Peyer's patch (tissue), 4 donors: ENCODE measurements around the gene PMS2. TPM values are rescaled to one million over a fixed set of nuclear protein-coding genes. Genes with fewer than 3 reads are reported as not detected.

Experiments used
- DNase-seq, 3 donors: peaks; one replicate each; pipeline ENCODE4 v3.0.0-alpha.2; 2017 to 2019
- H3K27ac ChIP-seq, 4 donors: fragments of 200-600 bp; sonication (generic); one replicate each; pipeline ENCODE4 v1.5.1; 2016 to 2019
- H3K27me3 ChIP-seq, 2 donors: fragments of 200-600 bp; sonication (generic); one replicate each; pipeline ENCODE4 v1.5.1; 2019
- H3K36me3 ChIP-seq, 3 donors: fragments of 200-600 bp; sonication (generic); one replicate each; pipeline ENCODE4 v1.5.1; 2016 to 2019
- H3K4me1 ChIP-seq, 4 donors: fragments of 200-600 bp; sonication (generic); one replicate each; pipeline ENCODE4 v1.5.1; 2016 to 2019
- H3K4me3 ChIP-seq, 4 donors: fragments of 200-600 bp; sonication (generic); 1 replicate in 3 of 4; 2 replicates in 1 of 4; pipeline ENCODE4 v1.5.1; 2016 to 2019; ENCODE audit warnings: mild to moderate bottlenecking in 1 of 4
- H3K9me3 ChIP-seq, 4 donors: fragments of 200-600 bp; sonication (generic); one replicate each; pipeline ENCODE4 v1.5.1; 2016 to 2019; ENCODE audit warnings: mild to moderate bottlenecking in 1 of 4
- CTCF ChIP-seq, 6 experiments: fragments of 450-650 bp in 4 of 6; fragments of 200-600 bp in 2 of 6; sonication (generic) in 1 of 6; IDR thresholded peaks; one replicate each; pipeline ENCODE4 v1.5.1; 2017 to 2019; ENCODE audit warnings: antibody characterized with exemption in 6 of 6, mild to moderate bottlenecking in 3 of 6, moderate library complexity in 1 of 6
- POLR2A ChIP-seq, 2 donors: fragments of 450-650 bp; IDR thresholded peaks; one replicate each; pipeline ENCODE4 v1.5.1; 2017; ENCODE audit warnings: antibody characterized with exemption in 2 of 2, mild to moderate bottlenecking in 2 of 2, moderate library complexity in 2 of 2
- total RNA-seq, 4 donors: library from RNA; depleted of rRNA; stranded (reverse); fragments of >200 nt; gene quantifications; one replicate each; pipeline ENCODE4 v1.1.0, GENCODE V29; 2016

The PMS2 gene
- total RNA-seq, 4 donors from 2014 or later: 9.6 to 27.2 (median 14.4) TPM

GRCh38 chr7:6035686-6036085 lies 26.8 kb upstream of the PMS2 start:
- no peak for DNase-seq
- H3K36me3 ChIP-seq: peaks cover 3 to 93% (median 4%) of the 10 kb centered on the region in 3 donors
- no peak for TF ChIP-seq CTCF (IDR thresholded peaks at IDR 0.05)
- no peak for TF ChIP-seq POLR2A (IDR thresholded peaks at IDR 0.05)
- H3K4me3 ChIP-seq: no peak overlapping the region
- no peaks in the 10 kb centered on the region for H3K9me3 ChIP-seq
- H3K27ac ChIP-seq: no peak overlapping the region
- H3K4me1 ChIP-seq: no peaks in the 10 kb centered on the region
- H3K27me3 ChIP-seq: no peaks in the 10 kb centered on the region

- no peaks in the 10 kb centered on the region for H3K4me1 ChIP-seq
- peaks cover 3 to 93% (median 4%) of the 10 kb centered on the region in 3 donors for H3K36me3 ChIP-seq
- no peak overlapping the region for H3K4me3 ChIP-seq
- no peak overlapping the region for H3K27ac ChIP-seq
- DNase-seq: no peak
- no peaks in the 10 kb centered on the region for H3K27me3 ChIP-seq
- no peaks in the 10 kb centered on the region for H3K9me3 ChIP-seq
- no peak for TF ChIP-seq CTCF (IDR thresholded peaks at IDR 0.05)
- no peak for TF ChIP-seq POLR2A (IDR thresholded peaks at IDR 0.05)
These were observed 26.3 kb upstream of the PMS2 start for GRCh38 chr7:6035165-6035564.

GRCh38 chr7:6032641-6033040 lies 23.8 kb upstream of the PMS2 start:
- no peak for DNase-seq
- Histone ChIP-seq H3K4me1 (no peaks in the 10 kb centered on the region), H3K27me3 (no peaks in the 10 kb centered on the region), H3K9me3 (no peaks in the 10 kb centered on the region), H3K36me3 (peaks cover 0 to 94% (median 4%) of the 10 kb centered on the region in 3 donors), H3K4me3 (no peak overlapping the region), H3K27ac (no peak overlapping the region)
- TF ChIP-seq POLR2A (IDR thresholded peaks at IDR 0.05) (no peak), CTCF (IDR thresholded peaks at IDR 0.05) (no peak)

GRCh38 chr7:6032167-6032566 lies 23.3 kb upstream of the PMS2 start:
- Histone ChIP-seq H3K9me3 (no peaks in the 10 kb centered on the region), H3K4me1 (no peaks in the 10 kb centered on the region), H3K4me3 (no peak overlapping the region), H3K27ac (no peak overlapping the region), H3K36me3 (peaks cover 0 to 95% (median 4%) of the 10 kb centered on the region in 3 donors), H3K27me3 (no peaks in the 10 kb centered on the region)
- no peak for DNase-seq
- no peak for TF ChIP-seq POLR2A (IDR thresholded peaks at IDR 0.05)

GRCh38 chr7:6031567-6031966 lies 22.7 kb upstream of the PMS2 start:
- no peaks in the 10 kb centered on the region for H3K4me1 ChIP-seq
- H3K9me3 ChIP-seq: no peaks in the 10 kb centered on the region
- H3K27ac ChIP-seq: no peak overlapping the region
- peaks cover 0 to 95% (median 4%) of the 10 kb centered on the region in 3 donors for H3K36me3 ChIP-seq
- no peak for TF ChIP-seq CTCF (IDR thresholded peaks at IDR 0.05)
- TF ChIP-seq POLR2A (IDR thresholded peaks at IDR 0.05): no peak
- no peak overlapping the region for H3K4me3 ChIP-seq
- no peaks in the 10 kb centered on the region for H3K27me3 ChIP-seq
- no peak for DNase-seq

- no peak for DNase-seq
- TF ChIP-seq POLR2A (IDR thresholded peaks at IDR 0.05): no peak
- TF ChIP-seq CTCF (IDR thresholded peaks at IDR 0.05): no peak
- Histone ChIP-seq H3K27ac (no peak within 1 kb of the TSS), H3K36me3 (peaks cover 0 to 95% (median 1%) of the 10 kb centered on the region in 3 donors), H3K4me3 (no peak within 1 kb of the TSS), H3K9me3 (no peaks in the 10 kb centered on the region), H3K4me1 (peaks cover 0 to 3% (median 1%) of the 10 kb centered on the region in 4 donors), H3K27me3 (no peaks in the 10 kb centered on the region)
These were observed 22.1 kb upstream of the PMS2 start, which contains the start of gene ANKRD61 for GRCh38 chr7:6030988-6031387. Gene ANKRD61 (plus strand): TSS chr7:6031376. CDS start chr7:6031376, 0 bp downstream.
